ENCODE data around the gene KLHDC4.

KLHDC4 gene

DNA sequence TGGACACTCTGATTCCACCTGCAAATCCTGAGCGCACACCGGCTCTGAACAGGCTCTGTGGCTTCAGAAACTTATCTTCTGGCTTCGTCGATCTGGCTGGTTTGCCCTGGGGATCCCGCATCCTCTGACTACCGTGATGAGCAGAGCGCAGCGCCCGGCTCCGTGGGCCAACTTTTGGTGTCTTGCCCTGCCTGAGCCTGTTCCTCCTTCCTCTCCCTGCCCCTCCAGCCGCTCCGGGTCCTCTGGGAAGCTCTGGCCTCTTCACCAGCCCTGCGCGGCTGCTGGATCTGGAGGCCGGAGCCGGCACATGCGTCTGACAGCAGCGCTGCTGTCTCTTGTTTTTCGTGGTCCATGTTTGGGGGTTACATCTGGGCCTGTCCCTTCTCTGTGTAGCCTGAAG lies 97.8 kb downstream of the KLHDC4 start:
- Histone ChIP-seq H3K27ac (no peak overlapping the region), H3K4me3 (ENCODE audit: low read depth, low read length) (no peak overlapping the region), H3K36me3 (no peaks in the 10 kb centered on the region), H3K27me3 (ENCODE audit: insufficient read depth, low read depth, severe bottlenecking) (no peaks in the 10 kb centered on the region), H3K9me3 (ENCODE audit: severe bottlenecking) (no peaks in the 10 kb centered on the region)
- DNase-seq = no peak
- TF ChIP-seq, protein P1, sequence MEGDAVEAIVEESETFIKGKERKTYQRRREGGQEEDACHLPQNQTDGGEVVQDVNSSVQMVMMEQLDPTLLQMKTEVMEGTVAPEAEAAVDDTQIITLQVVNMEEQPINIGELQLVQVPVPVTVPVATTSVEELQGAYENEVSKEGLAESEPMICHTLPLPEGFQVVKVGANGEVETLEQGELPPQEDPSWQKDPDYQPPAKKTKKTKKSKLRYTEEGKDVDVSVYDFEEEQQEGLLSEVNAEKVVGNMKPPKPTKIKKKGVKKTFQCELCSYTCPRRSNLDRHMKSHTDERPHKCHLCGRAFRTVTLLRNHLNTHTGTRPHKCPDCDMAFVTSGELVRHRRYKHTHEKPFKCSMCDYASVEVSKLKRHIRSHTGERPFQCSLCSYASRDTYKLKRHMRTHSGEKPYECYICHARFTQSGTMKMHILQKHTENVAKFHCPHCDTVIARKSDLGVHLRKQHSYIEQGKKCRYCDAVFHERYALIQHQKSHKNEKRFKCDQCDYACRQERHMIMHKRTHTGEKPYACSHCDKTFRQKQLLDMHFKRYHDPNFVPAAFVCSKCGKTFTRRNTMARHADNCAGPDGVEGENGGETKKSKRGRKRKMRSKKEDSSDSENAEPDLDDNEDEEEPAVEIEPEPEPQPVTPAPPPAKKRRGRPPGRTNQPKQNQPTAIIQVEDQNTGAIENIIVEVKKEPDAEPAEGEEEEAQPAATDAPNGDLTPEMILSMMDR (IDR thresholded peaks at IDR 0.05; ENCODE audit: low read depth, low read length) = no peak

DNA sequence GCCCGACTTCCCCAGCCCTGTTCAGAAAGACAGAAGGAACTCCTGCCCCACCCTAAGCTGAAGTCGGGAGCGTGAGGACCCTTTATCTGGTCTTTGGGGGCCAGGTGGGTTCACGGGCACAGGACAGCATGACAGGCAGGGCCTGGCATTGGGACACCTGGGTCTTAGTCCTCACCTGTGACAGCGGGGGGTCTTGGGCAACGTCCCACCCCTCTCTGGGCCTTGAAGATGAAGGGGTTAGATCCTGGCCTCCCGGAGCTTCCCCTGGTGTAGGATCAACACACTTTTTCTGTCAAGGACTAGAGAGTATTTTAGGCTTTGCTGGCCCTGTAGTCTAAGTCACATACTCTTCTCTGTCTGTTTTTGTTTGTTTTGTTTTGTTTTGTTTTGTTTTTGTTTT lies 98.3 kb downstream of the KLHDC4 start:
- DNase-seq = no peak
- Histone ChIP-seq H3K27me3 (ENCODE audit: insufficient read depth, low read depth, severe bottlenecking) (no peaks in the 10 kb centered on the region), H3K4me3 (ENCODE audit: low read depth, low read length) (no peak overlapping the region), H3K36me3 (no peaks in the 10 kb centered on the region), H3K9me3 (ENCODE audit: severe bottlenecking) (no peaks in the 10 kb centered on the region), H3K27ac (no peak overlapping the region)
- TF ChIP-seq, protein P1 (IDR thresholded peaks at IDR 0.05; ENCODE audit: low read depth, low read length) = no peak

DNA sequence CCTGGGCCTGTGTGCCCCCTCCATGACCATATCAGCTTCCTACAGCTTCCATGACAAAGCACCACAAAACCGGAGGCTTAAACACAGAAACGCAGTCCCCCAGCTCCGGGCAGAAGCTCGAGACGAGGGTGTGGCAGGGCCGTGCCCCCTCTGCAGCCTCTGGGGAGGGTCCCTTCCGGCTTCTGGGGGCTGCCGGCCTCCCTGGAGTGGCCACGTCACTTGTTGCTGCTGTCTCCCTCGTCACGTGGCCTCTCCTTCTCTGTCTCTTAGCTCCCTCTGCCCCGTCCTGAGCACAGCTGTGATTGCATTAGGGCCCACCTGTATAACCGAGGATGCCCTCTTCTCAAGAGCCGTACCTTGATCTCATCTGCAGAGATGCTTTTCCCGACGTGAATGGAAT lies 98.9 kb downstream of the KLHDC4 start:
- H3K9me3 ChIP-seq (ENCODE audit: severe bottlenecking) = no peaks in the 10 kb centered on the region
- H3K36me3 ChIP-seq = no peaks in the 10 kb centered on the region
- H3K4me3 ChIP-seq (ENCODE audit: low read depth, low read length) = no peak overlapping the region
- TF ChIP-seq, protein P1 (IDR thresholded peaks at IDR 0.05; ENCODE audit: low read depth, low read length) = no peak
- H3K27ac ChIP-seq = no peak overlapping the region
- no peaks in the 10 kb centered on the region for H3K27me3 ChIP-seq (ENCODE audit: insufficient read depth, low read depth, severe bottlenecking)
- no peak for DNase-seq

DNA sequence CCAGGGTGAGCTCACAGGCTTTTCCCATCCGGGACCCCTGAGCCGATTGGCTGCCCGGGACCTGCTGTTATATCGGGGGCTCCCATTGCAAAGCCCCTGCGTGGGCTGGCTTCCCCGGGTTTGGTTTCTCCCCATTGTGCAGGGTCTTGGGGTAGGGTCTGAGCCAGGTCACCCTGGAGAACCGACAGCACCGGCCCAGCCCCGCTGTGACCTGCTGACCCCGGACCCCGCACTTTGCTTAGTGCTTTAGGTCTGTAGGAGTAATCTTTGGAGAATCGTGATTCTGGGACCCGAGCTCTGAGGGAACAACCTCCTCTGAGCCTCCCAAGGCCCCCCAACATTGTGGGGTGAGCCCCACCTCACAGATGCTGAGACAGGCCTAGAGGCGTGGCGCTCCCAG lies 100.6 kb downstream of the KLHDC4 start:
- Histone ChIP-seq H3K27ac (peak overlapping the region; percentile 41), H3K9me3 (ENCODE audit: severe bottlenecking) (no peaks in the 10 kb centered on the region), H3K4me3 (ENCODE audit: low read depth, low read length) (no peak overlapping the region), H3K36me3 (no peaks in the 10 kb centered on the region), H3K27me3 (ENCODE audit: insufficient read depth, low read depth, severe bottlenecking) (no peaks in the 10 kb centered on the region)
- TF ChIP-seq, protein P1 (IDR thresholded peaks at IDR 0.05; ENCODE audit: low read depth, low read length) = no peak
- no peak for DNase-seq

DNA sequence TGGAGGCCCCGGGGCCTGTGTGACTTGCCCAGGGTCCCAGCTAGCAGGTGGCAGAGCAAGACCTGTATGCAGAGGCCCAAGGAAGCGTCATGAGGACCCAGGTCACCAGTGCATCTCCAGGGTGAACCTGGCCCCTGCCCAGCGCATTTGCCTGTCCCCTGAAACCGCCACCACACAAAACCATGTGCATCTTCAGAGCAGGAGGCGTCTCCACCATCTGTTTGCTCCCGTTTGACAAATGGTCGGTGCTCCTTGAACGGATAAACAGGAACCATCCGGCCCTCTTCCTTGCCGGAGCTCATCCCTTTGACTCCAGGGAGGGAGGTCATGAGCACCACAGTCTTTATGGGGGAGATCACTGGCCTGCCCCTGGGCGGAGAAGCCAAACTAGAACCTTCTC lies 101.0 kb downstream of the KLHDC4 start:
- Histone ChIP-seq H3K27me3 (ENCODE audit: insufficient read depth, low read depth, severe bottlenecking) (no peaks in the 10 kb centered on the region), H3K4me3 (ENCODE audit: low read depth, low read length) (no peak overlapping the region), H3K27ac (peak overlapping the region; percentile 41), H3K36me3 (no peaks in the 10 kb centered on the region), H3K9me3 (ENCODE audit: severe bottlenecking) (no peaks in the 10 kb centered on the region)
- DNase-seq = peak; percentile 37
- TF ChIP-seq, protein P1 (IDR thresholded peaks at IDR 0.05; ENCODE audit: low read depth, low read length) = no peak
